ENCODE results near the gene ZGRF1. TPM values are rescaled to one million over a fixed set of nuclear protein-coding genes. Genes with fewer than 3 reads are reported as not detected.
"Not testable (repeated sequence)": the region's sequence is repeated elsewhere in the genome, so short reads cannot be mapped to it uniquely, and the experiment has no call there.

Gene ZGRF1
- total and polyA plus RNA-seq, 2 experiments from 2014 or later = 3.1 to 5.3 TPM

DNA sequence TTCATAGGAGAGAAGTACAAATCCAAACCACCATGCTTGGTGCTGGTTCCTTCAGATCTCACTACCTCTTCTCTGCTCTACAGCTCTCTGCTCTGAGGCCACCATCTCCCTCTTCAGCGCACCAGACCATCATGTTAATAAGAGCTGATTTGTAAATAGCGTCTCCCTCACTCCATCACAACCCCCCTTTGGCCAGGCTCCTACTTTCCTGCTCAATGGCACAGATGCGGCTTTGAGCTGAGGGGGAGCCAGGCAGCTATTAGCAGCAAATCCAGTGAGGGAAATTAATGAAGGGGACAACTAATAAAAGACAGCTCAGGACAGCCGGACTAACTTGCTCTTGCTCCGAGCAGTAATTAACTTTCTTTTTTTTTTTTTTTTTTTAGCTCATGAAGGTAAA, 133.8 kb downstream of the ZGRF1 start:
- no peaks in the 10 kb centered on the region for H3K9me3 ChIP-seq (ENCODE audit: low read depth)
- peaks cover 41% of the 10 kb centered on the region for H3K27me3 ChIP-seq (replicated peaks; ENCODE audit: insufficient read depth)
- H3K9me2 ChIP-seq (ENCODE audit: insufficient read depth) = no peaks in the 10 kb centered on the region
- H3K4me3 ChIP-seq = no peak overlapping the region
- H3K36me3 ChIP-seq (ENCODE audit: low read depth) = no peaks in the 10 kb centered on the region
- H3K9ac ChIP-seq = no peak overlapping the region
- H2AFZ ChIP-seq = no peak overlapping the region
- in situ Hi-C loops (cut with MboI) = no loop called here
- H3K27ac ChIP-seq = no peak overlapping the region
- no peak for DNase-seq
- 31 to 37% methylated on average over 5 of the region's 5 CpGs for WGBS, 2 experiments (ENCODE audit: low coverage in 1 of 2, low lambda C conversion rate in 2 of 2, missing lambda C conversion rate in 2 of 2)
- no peaks in the 10 kb centered on the region for H4K20me1 ChIP-seq (ENCODE audit: insufficient read depth)
- TF ChIP-seq EZH2phosphoT487 (IDR thresholded peaks at IDR 0.05; ENCODE audit: insufficient read depth, low read depth) (no peak), EZH2 (IDR thresholded peaks at IDR 0.05; ENCODE audit: insufficient read depth, poor library complexity, severe bottlenecking) (no peak)
- H3K4me1 ChIP-seq (ENCODE audit: insufficient read depth) = no peaks in the 10 kb centered on the region
- no peaks in the 10 kb centered on the region for H3F3A ChIP-seq (ENCODE audit: insufficient read depth)
- H3K79me2 ChIP-seq (ENCODE audit: insufficient read depth) = no peaks in the 10 kb centered on the region
- no peak overlapping the region for H3K4me2 ChIP-seq (ENCODE audit: unreplicated experiment)

GRCh38 chr4:112492321-112492720, 144.4 kb downstream of the ZGRF1 start:
- Histone ChIP-seq H3F3A (ENCODE audit: insufficient read depth) (no peaks in the 10 kb centered on the region), H3K4me1 (ENCODE audit: insufficient read depth) (no peaks in the 10 kb centered on the region), H3K79me2 (ENCODE audit: insufficient read depth) (no peaks in the 10 kb centered on the region), H3K36me3 (ENCODE audit: low read depth) (no peaks in the 10 kb centered on the region), H4K20me1 (ENCODE audit: insufficient read depth) (no peaks in the 10 kb centered on the region), H2AFZ (no peak overlapping the region), H3K27ac (no peak overlapping the region), H3K4me2 (ENCODE audit: unreplicated experiment) (no peak overlapping the region), H3K27me3 (replicated peaks; ENCODE audit: insufficient read depth) (no peaks in the 10 kb centered on the region), H3K9ac (no peak overlapping the region), H3K4me3 (no peak overlapping the region), H3K9me2 (ENCODE audit: insufficient read depth) (no peaks in the 10 kb centered on the region), H3K9me3 (ENCODE audit: low read depth) (no peaks in the 10 kb centered on the region)
- no peak for DNase-seq
- in situ Hi-C loops (cut with MboI) = no loop called here
- TF ChIP-seq EZH2phosphoT487 (IDR thresholded peaks at IDR 0.05; ENCODE audit: insufficient read depth, low read depth) = no peak
- no peak for TF ChIP-seq EZH2 (IDR thresholded peaks at IDR 0.05; ENCODE audit: insufficient read depth, poor library complexity, severe bottlenecking)
- 45% methylated on average over 7 of the region's 7 CpGs for WGBS, 2 experiments (ENCODE audit: low coverage in 1 of 2, low lambda C conversion rate in 2 of 2, missing lambda C conversion rate in 2 of 2)

DNA sequence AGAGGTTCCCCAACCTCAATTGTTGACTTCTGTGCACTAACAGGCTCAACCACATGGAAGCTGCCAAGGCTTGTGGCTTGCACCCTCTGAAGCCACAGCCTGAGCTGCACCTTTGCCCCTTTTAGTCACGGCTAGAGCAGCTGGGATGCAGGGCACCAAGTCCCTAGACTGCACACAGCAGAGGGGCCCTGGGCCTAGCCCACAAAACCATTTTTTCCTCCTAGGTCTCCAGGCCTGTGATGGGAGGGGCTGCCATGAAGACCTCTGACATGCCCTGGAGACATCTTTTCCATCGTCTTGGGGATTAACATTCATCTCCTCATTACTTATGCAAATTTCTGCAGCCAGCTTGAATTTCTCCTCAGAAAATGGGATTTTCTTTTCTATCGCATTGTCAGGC, 145.9 kb downstream of the ZGRF1 start:
- H3K9ac ChIP-seq; H3K79me2 ChIP-seq (ENCODE audit: insufficient read depth); H2AFZ ChIP-seq; H3K9me2 ChIP-seq (ENCODE audit: insufficient read depth); in situ Hi-C loops (cut with MboI); H4K20me1 ChIP-seq (ENCODE audit: insufficient read depth); DNase-seq; H3K36me3 ChIP-seq (ENCODE audit: low read depth); H3K4me3 ChIP-seq; H3K4me1 ChIP-seq (ENCODE audit: insufficient read depth); H3K27me3 ChIP-seq (replicated peaks; ENCODE audit: insufficient read depth); H3K27ac ChIP-seq; H3F3A ChIP-seq (ENCODE audit: insufficient read depth); H3K9me3 ChIP-seq (ENCODE audit: low read depth); H3K4me2 ChIP-seq (ENCODE audit: unreplicated experiment): not testable (repeated sequence)
- WGBS, 2 experiments (ENCODE audit: low coverage in 1 of 2, low lambda C conversion rate in 2 of 2, missing lambda C conversion rate in 2 of 2) = 43% methylated on average over 3 of the region's 3 CpGs

MicroRNAs encoded within 50 kb of the gene (microRNA counts, 767-probe panel; counts per million panel counts)
- microRNA hsa-miR-302a-3p (447 counts per million, percentile 86 among the panel's probes with 10 or more counts), microRNA hsa-miR-302b-3p (447 counts per million, percentile 86 among the panel's probes with 10 or more counts), microRNA hsa-miR-302c-3p (447 counts per million, percentile 86 among the panel's probes with 10 or more counts), microRNA hsa-miR-302d-3p (5,689 counts per million, percentile 91 among the panel's probes with 10 or more counts), microRNA hsa-miR-367-3p (447 counts per million, percentile 86 among the panel's probes with 10 or more counts)

Small RNAs within 50 kb of the gene (microRNA-seq; reads per million reads assigned to microRNA genes)
- gene MIR302A (ENCODE audit: borderline number of aligned reads) (202 reads per million, percentile 58 among the genes with 10 or more reads in this experiment), gene MIR302B (ENCODE audit: borderline number of aligned reads) (190 reads per million, percentile 57 among the genes with 10 or more reads in this experiment), gene MIR302C (ENCODE audit: borderline number of aligned reads) (39.9 reads per million, percentile 38 among the genes with 10 or more reads in this experiment), gene MIR302D (ENCODE audit: borderline number of aligned reads) (125 reads per million, percentile 51 among the genes with 10 or more reads in this experiment), gene MIR367 (ENCODE audit: borderline number of aligned reads) (not detected)

Small RNAs within 50 kb of the gene (small RNA-seq; reads per million reads assigned to genes)
- not detected for gene MIR302A (ENCODE audit: low read depth, low replicate concordance)
- not detected for gene MIR302C (ENCODE audit: low read depth, low replicate concordance)
- gene MIR302D (ENCODE audit: low read depth, low replicate concordance) = not detected
- gene MIR367 (ENCODE audit: low read depth, low replicate concordance) = not detected

Other genes starting within 250 kb of the ZGRF1 start
- not detected in 2 replicates for gene NEUROG2, start 120.7 kb downstream of the ZGRF1 start, total RNA-seq (2014; rRNA removed; shearing (Covaris generic))
- gene NEUROG2, start 120.7 kb downstream of the ZGRF1 start, polyA plus RNA-seq (2016; fragmentation: Nextera tagmentation; extraction: Ambion mirVana) = not detected in 2 replicates
- 22.8 and 28.3 TPM in 2 replicates for gene LARP7, start 234 bp upstream of the ZGRF1 start, total RNA-seq (2014; rRNA removed; shearing (Covaris generic))
- gene LARP7, start 234 bp upstream of the ZGRF1 start, polyA plus RNA-seq (2016; fragmentation: Nextera tagmentation; extraction: Ambion mirVana) = 40.0 and 42.2 TPM in 2 replicates